IMR-90 (cell line): ENCODE data around the gene CYB5RL. TPM values are rescaled to one million over a fixed set of nuclear protein-coding genes. Genes with fewer than 3 reads are reported as not detected.
A peak's percentile ranks its signal among the peaks of the same experiment; 100 is the strongest.

ENCODE experiments used
- ATAC-seq: fragments of 200-7000 bp; cut with Tn5 transposase; 2 replicates; pipeline ENCODE4 v1.9.1; 2020; ENCODE audit warnings: low read depth, mild to moderate bottlenecking, moderate library complexity
- BruUV-seq: library from RNA; stranded (reverse); fragments of 400-500 nt; replicated peaks from 2 replicates; lab custom pipeline; 2021; lab: Mats Ljungman, UMichigan
- CTCF ChIA-PET: fragments of 300-600 bp; formaldehyde crosslinking; extraction: SDS; loops from one replicate; lab custom pipeline; 2021; ENCODE audit warnings: antibody characterized with exemption; lab: Yijun Ruan, JAX
- POLR2A ChIA-PET: fragments of 300-600 bp; sonication (Branson Sonifier 250); formaldehyde crosslinking; loops from one replicate; lab custom pipeline; 2022; ENCODE audit warnings: antibody characterized with exemption; ENCODE audit not compliant: unreplicated experiment; lab: Charles Lee
- DNase-seq: peaks from one replicate; pipeline ENCODE4 v3.0.0; 2013
- H2AFZ ChIP-seq: replicated peaks from 2 replicates; pipeline ENCODE3; 2013; ENCODE audit warnings: low read length, mild to moderate bottlenecking; ENCODE audit not compliant: poor library complexity
- H2AK5ac ChIP-seq: 2 replicates; pipeline ENCODE4 v1.6.1; 2013; ENCODE audit warnings: low read depth, low read length, inconsistent platforms
- H2AK9ac ChIP-seq: replicated peaks from 2 replicates; pipeline ENCODE3; 2013; ENCODE audit warnings: mild to moderate bottlenecking, low read depth, low read length, moderate library complexity; ENCODE audit not compliant: poor library complexity
- H2BK120ac ChIP-seq: 2 replicates; pipeline ENCODE4 v1.6.1; 2013; ENCODE audit warnings: low read depth, low read length, inconsistent platforms
- H2BK15ac ChIP-seq: 3 replicates; pipeline ENCODE4 v1.6.1; 2013; ENCODE audit warnings: low read depth, low read length, inconsistent platforms
- H2BK20ac ChIP-seq: 2 replicates; pipeline ENCODE4 v1.6.1; 2013; ENCODE audit warnings: low read depth, mild to moderate bottlenecking, inconsistent platforms, low read length, moderate library complexity
- H2BK5ac ChIP-seq: 2 replicates; pipeline ENCODE4 v1.6.1; 2013; ENCODE audit warnings: mild to moderate bottlenecking, low read depth, low read length, inconsistent platforms; ENCODE audit not compliant: poor library complexity, severe bottlenecking
- H3K14ac ChIP-seq: replicated peaks from 2 replicates; pipeline ENCODE4 v1.6.1; 2013; ENCODE audit warnings: low read depth, low read length, inconsistent platforms
- H3K18ac ChIP-seq: 2 replicates; pipeline ENCODE4 v1.6.1; 2013; ENCODE audit warnings: low read depth, low read length, control low read depth
- H3K23ac ChIP-seq: 2 replicates; pipeline ENCODE4 v1.6.1; 2013; ENCODE audit warnings: low read depth, low read length, inconsistent platforms
- H3K27ac ChIP-seq: 2 replicates; pipeline ENCODE4 v1.5.1; 2013; ENCODE audit warnings: mild to moderate bottlenecking, control low read depth, low read length; ENCODE audit not compliant: insufficient read depth
- H3K27me3 ChIP-seq: 2 replicates; pipeline ENCODE4 v1.6.1; 2013; ENCODE audit warnings: low read length; ENCODE audit not compliant: control insufficient read depth, insufficient read depth
- H3K36me3 ChIP-seq: 2 replicates; pipeline ENCODE4 v1.6.1; 2013; ENCODE audit warnings: low read length, mixed read lengths; ENCODE audit not compliant: control insufficient read depth, insufficient read depth
- H3K4ac ChIP-seq: 2 replicates; pipeline ENCODE4 v1.6.1; 2013; ENCODE audit warnings: low read depth, low read length, inconsistent platforms
- H3K4me1 ChIP-seq: 2 replicates; pipeline ENCODE4 v1.6.1; 2013; ENCODE audit warnings: low read length, mixed read lengths; ENCODE audit not compliant: control insufficient read depth, insufficient read depth
- H3K4me2 ChIP-seq: 2 replicates; pipeline ENCODE4 v1.6.1; 2013; ENCODE audit warnings: low read depth, mild to moderate bottlenecking, control low read depth, low read length, moderate library complexity
- H3K4me3 ChIP-seq: 2 replicates; pipeline ENCODE4 v1.5.1; 2013; ENCODE audit warnings: low read depth, mild to moderate bottlenecking, control low read depth, low read length, moderate library complexity; ENCODE audit not compliant: insufficient read depth
- H3K56ac ChIP-seq: 2 replicates; pipeline ENCODE4 v1.6.1; 2013; ENCODE audit warnings: low read length, inconsistent platforms; ENCODE audit not compliant: insufficient read depth; ENCODE audit errors: extremely low read depth
- H3K79me1 ChIP-seq, 2 experiments: 2 replicates each; pipeline ENCODE4 v1.6.1; 2013; ENCODE audit warnings: low read length in 2 of 2, inconsistent platforms in 1 of 2, low read depth in 1 of 2
- H3K9ac ChIP-seq: 2 replicates; pipeline ENCODE4 v1.6.1; 2013; ENCODE audit warnings: low read depth, low read length, control low read depth
- H3K9me1 ChIP-seq: 2 replicates; pipeline ENCODE4 v1.6.1; 2013; ENCODE audit warnings: low read length, inconsistent platforms; ENCODE audit not compliant: insufficient read depth
- H3K9me3 ChIP-seq: 2 replicates; pipeline ENCODE4 v1.6.1; 2013; ENCODE audit warnings: low read length; ENCODE audit not compliant: control insufficient read depth, insufficient read depth
- H4K20me1 ChIP-seq: 2 replicates; pipeline ENCODE4 v1.6.1; 2013; ENCODE audit warnings: low read length, inconsistent platforms; ENCODE audit not compliant: insufficient read depth
- H4K5ac ChIP-seq: 2 replicates; pipeline ENCODE4 v1.6.1; 2013; ENCODE audit warnings: mild to moderate bottlenecking, low read depth, low read length, control low read depth
- H4K8ac ChIP-seq, 2 experiments: 2 replicates each; pipeline ENCODE4 v1.6.1; 2013; ENCODE audit warnings: low read depth in 2 of 2, low read length in 2 of 2, control low read depth in 1 of 2, inconsistent platforms in 1 of 2
- H4K91ac ChIP-seq: 2 replicates; pipeline ENCODE4 v1.6.1; 2013; ENCODE audit warnings: low read depth, low read length, inconsistent platforms; ENCODE audit not compliant: insufficient read depth
- BHLHE40 ChIP-seq: fragments of 150-350 bp; IDR thresholded peaks from 2 replicates; pipeline ENCODE4 v1.6.1; 2016; ENCODE audit warnings: mild to moderate bottlenecking, low read depth, low read length
- CEBPB ChIP-seq: IDR thresholded peaks from 2 replicates; pipeline ENCODE4 v1.6.1; 2012; ENCODE audit warnings: low read depth, low read length, improper control_type of control experiment
- CHD1 ChIP-seq: IDR thresholded peaks from 2 replicates; pipeline ENCODE4 v1.6.1; 2012; ENCODE audit warnings: low read depth, low read length, improper control_type of control experiment
- CTCF ChIP-seq: conservative IDR thresholded peaks from 2 replicates; pipeline ENCODE4 v1.5.1; 2012; ENCODE audit warnings: mild to moderate bottlenecking, low read depth, low read length, improper control_type of control experiment
- ELK1 ChIP-seq: fragments of 150-350 bp; IDR thresholded peaks from 2 replicates; pipeline ENCODE4 v1.6.1; 2016; ENCODE audit warnings: low read depth, mild to moderate bottlenecking, low read length, moderate library complexity, borderline replicate concordance
- MAFK ChIP-seq: IDR thresholded peaks from 2 replicates; pipeline ENCODE4 v1.6.1; 2012; ENCODE audit warnings: low read depth, low read length, improper control_type of control experiment
- MAZ ChIP-seq: IDR thresholded peaks from 2 replicates; pipeline ENCODE4 v1.6.1; 2012; ENCODE audit warnings: low read depth, mild to moderate bottlenecking, low read length, improper control_type of control experiment, moderate library complexity, borderline replicate concordance
- MXI1 ChIP-seq: IDR thresholded peaks from 2 replicates; pipeline ENCODE4 v1.6.1; 2012; ENCODE audit warnings: low read depth, mild to moderate bottlenecking, low read length, moderate library complexity, borderline replicate concordance
- NFE2L2 ChIP-seq: fragments of 150-350 bp; IDR thresholded peaks from 2 replicates; pipeline ENCODE4 v1.6.1; 2016; ENCODE audit warnings: low read depth, mild to moderate bottlenecking, low read length
- POLR2A ChIP-seq: IDR thresholded peaks from 2 replicates; pipeline ENCODE4 v1.6.1; 2012; ENCODE audit warnings: mild to moderate bottlenecking, low read depth, low read length
- RAD21 ChIP-seq: IDR thresholded peaks from 2 replicates; pipeline ENCODE4 v1.6.1; 2012; ENCODE audit warnings: low read length, improper control_type of control experiment
- RCOR1 ChIP-seq: IDR thresholded peaks from 2 replicates; pipeline ENCODE4 v1.6.1; 2012; ENCODE audit warnings: mild to moderate bottlenecking, low read length, improper control_type of control experiment; ENCODE audit not compliant: insufficient replicate concordance
- RFX5 ChIP-seq: IDR thresholded peaks from 2 replicates; pipeline ENCODE4 v1.8.0; 2012; ENCODE audit warnings: low read depth, mild to moderate bottlenecking, low read length, moderate library complexity
- SMC3 ChIP-seq: fragments of 150-350 bp; IDR thresholded peaks from 2 replicates; pipeline ENCODE4 v1.6.1; 2016; ENCODE audit warnings: low read depth, mild to moderate bottlenecking, antibody characterized with exemption, low read length, moderate library complexity
- USF2 ChIP-seq: fragments of 150-350 bp; IDR thresholded peaks from 2 replicates; pipeline ENCODE4 v1.6.1; 2017; ENCODE audit warnings: mild to moderate bottlenecking, antibody characterized with exemption, low read length, low read depth
- WGBS, 2 experiments: methylation state at CpG; one replicate each; pipeline versions ENCODE4 v1.1.5 to v1.1.7; 2013; ENCODE audit warnings: missing lambda C conversion rate in 2 of 2; ENCODE audit not compliant: insufficient read length in 1 of 2; ENCODE audit errors: extremely low coverage in 2 of 2; 5-methylcytosine and 5-hydroxymethylcytosine counted together
- dilution Hi-C: fragments of 300-500 bp; cut with HindIII; formaldehyde crosslinking; loops from one replicate; pipeline ENCODE4 v1.14.3; 2018; ENCODE audit warnings: low sequenced_read_pairs; ENCODE audit not compliant: unreplicated experiment
- in situ Hi-C: fragments of 300-500 bp; cut with MboI; formaldehyde crosslinking; loops from 3 replicates; pipeline ENCODE4 v1.14.3; 2019; ENCODE audit warnings: low sequenced_read_pairs, inconsistent platforms, mixed read lengths
- intact Hi-C: fragments of 100-400 bp; cut with micrococcal nuclease; formaldehyde crosslinking; loops from 2 replicates; pipeline ENCODE4 v1.10.0; 2022
- polyA plus RNA-seq, 3 experiments: library from polyadenylated mRNA; depleted of rRNA; stranded (reverse); fragments of >200 nt; gene quantifications; 2 replicates each; pipeline ENCODE4 v1.2.3, GENCODE V29; 2012; ENCODE audit warnings: low replicate concordance in 1 of 3
- total RNA-seq: library from RNA; depleted of rRNA; stranded (reverse); fragments of >200 nt; gene quantifications from 2 replicates; pipeline ENCODE4 v1.2.3, GENCODE V29; 2012

Gene CYB5RL
- total and polyA plus RNA-seq, 2 of the 4 experiments (the other 2 are of a cell fraction) = 3.8 to 4.3 TPM

GRCh38 chr1:54200519-54200997, 728 bp upstream of the CYB5RL start:
- Histone ChIP-seq H4K8ac (peak overlapping the region; percentile 81 to 83), H2BK20ac (no peak overlapping the region), H3K79me1 (peaks cover 43 to 53% of the 10 kb centered on the region in 2 experiments), H3K18ac (no peak overlapping the region), H2BK5ac (no peak overlapping the region), H3K9ac (peak overlapping the region; percentile 66), H3K9me3 (no peaks in the 10 kb centered on the region), H4K5ac (peak overlapping the region; percentile 46), H3K4ac (peak overlapping the region; percentile 54), H2AK5ac (peak overlapping the region; percentile 61), H3K27ac (peak overlapping the region; percentile 41), H3K4me2 (peak overlapping the region; percentile 94), H3K27me3 (no peaks in the 10 kb centered on the region), H2AK9ac (peak overlapping the region; percentile 76), H3K23ac (peak overlapping the region; percentile 7), H2BK120ac (no peak overlapping the region), H4K20me1 (peaks cover 1% of the 10 kb centered on the region; the same call in 1 of the 2 replicates), H3K4me1 (peaks cover 4% of the 10 kb centered on the region), H3K14ac (peak overlapping the region; percentile 47), H2AFZ (peak overlapping the region; percentile 90), H3K36me3 (peaks cover 11% of the 10 kb centered on the region), H2BK15ac (no peak overlapping the region), H4K91ac (peak overlapping the region; percentile 53; the same call in 1 of the 2 replicates), H3K56ac (0 out of 2 replicates have a peak overlapping the region, but pooled peaks have one; percentile 8), H3K9me1 (peaks cover 6% of the 10 kb centered on the region; the same call in 1 of the 2 replicates), H3K4me3 (peak overlapping the region; percentile 73)
- ATAC-seq (peak; percentile 45), DNase-seq (peak; percentile 6)
- CTCF ChIA-PET = interaction anchor here (0.6 kb wide), 1 partner anchor 129 kb away, joined by 3 read pairs; no protein-coding TSS in a partner anchor
- POLR2A ChIA-PET = interaction anchor here (0.6 kb wide), 1 partner anchor 688 kb away, joined by 3 read pairs; no protein-coding TSS in a partner anchor
- dilution Hi-C loops (no loop called here), in situ Hi-C loops (loop anchor here (25.0 kb wide), 1 partner anchor 338 kb away; no protein-coding TSS in a partner anchor), intact Hi-C loops (loop anchor here (1.0 to 2.0 kb wide), 3 partner anchors 79 to 288 kb away; no protein-coding TSS in a partner anchor)
- no CpG with 5 or more reads among the region's 15 CpGs for WGBS, 2 experiments
- no TSS peak for BruUV-seq
- TF ChIP-seq MXI1 (no peak), MAFK (no peak), CTCF (no peak), CHD1 (no peak), SMC3 (no peak), POLR2A (no peak), CEBPB (no peak), BHLHE40 (no peak), NFE2L2 (no peak), RAD21 (no peak), RCOR1 (no peak), RFX5 (no peak), USF2 (no peak), ELK1 (no peak), MAZ (no peak)
